PC-3 (cell line): ENCODE measurements around the gene PAPOLA. TPM values are rescaled to one million over a fixed set of nuclear protein-coding genes. Genes with fewer than 3 reads are reported as not detected.

Experiments used
- ATAC-seq: fragments of 200-7000 bp; cut with Tn5 transposase; 2 replicates; pipeline ENCODE4 v1.9.1; 2020; ENCODE audit warnings: mild to moderate bottlenecking, moderate library complexity
- BruUV-seq: library from RNA; stranded (reverse); fragments of 400-500 nt; replicated peaks from 2 replicates; lab custom pipeline; 2021; lab: Mats Ljungman, UMichigan
- CTCF ChIA-PET: fragments of 300-600 bp; sonication (Branson Sonifier 250); formaldehyde crosslinking; loops from one replicate; lab custom pipeline; 2022; ENCODE audit warnings: antibody characterized with exemption; lab: Charles Lee
- POLR2A ChIA-PET: fragments of 300-600 bp; sonication (Branson Sonifier 250); formaldehyde crosslinking; loops from one replicate; lab custom pipeline; 2022; ENCODE audit warnings: antibody characterized with exemption; ENCODE audit not compliant: unreplicated experiment; lab: Charles Lee
- DNase-seq: peaks from one replicate; pipeline ENCODE4 v3.0.0-alpha.2; 2015
- H2AFZ ChIP-seq: fragments of 300-600 bp; sonication (generic); 2 replicates; pipeline ENCODE4 v1.6.0; 2016; ENCODE audit warnings: antibody characterized with exemption, low read length
- H3F3A ChIP-seq: fragments of 300-600 bp; sonication (generic); one replicate; pipeline ENCODE4 v1.6.0; 2017; ENCODE audit warnings: antibody characterized with exemption, low read length, control low read depth, mild to moderate bottlenecking; ENCODE audit not compliant: unreplicated experiment
- H3K27ac ChIP-seq: fragments of 300-600 bp; sonication (generic); 2 replicates; pipeline ENCODE4 v1.5.1; 2016; ENCODE audit warnings: mild to moderate bottlenecking, low read length
- H3K27me3 ChIP-seq: fragments of 300-600 bp; sonication (generic); 2 replicates; pipeline ENCODE4 v1.6.1; 2016; ENCODE audit warnings: low read length, mixed read lengths
- H3K36me3 ChIP-seq: fragments of 300-600 bp; sonication (generic); 2 replicates; pipeline ENCODE4 v1.6.1; 2016; ENCODE audit warnings: low read depth, mixed run types, low read length, mixed read lengths
- H3K4me1 ChIP-seq: fragments of 300-600 bp; sonication (generic); 2 replicates; pipeline ENCODE4 v1.5.1; 2016; ENCODE audit warnings: low read length; ENCODE audit not compliant: insufficient read depth
- H3K4me2 ChIP-seq: fragments of 300-600 bp; sonication (generic); 2 replicates; pipeline ENCODE4 v1.6.0; 2016; ENCODE audit warnings: low read length
- H3K4me3 ChIP-seq: fragments of 300-600 bp; sonication (generic); 2 replicates; pipeline ENCODE4 v1.5.1; 2016; ENCODE audit warnings: mild to moderate bottlenecking, low read length, mixed read lengths
- H3K79me2 ChIP-seq: fragments of 300-600 bp; sonication (generic); 2 replicates; pipeline ENCODE4 v1.6.1; 2017; ENCODE audit warnings: low read length, mixed read lengths
- H3K9ac ChIP-seq: fragments of 300-600 bp; sonication (generic); 2 replicates; pipeline ENCODE4 v1.6.0; 2016; ENCODE audit warnings: mild to moderate bottlenecking, low read length
- H3K9me2 ChIP-seq: fragments of 300-600 bp; sonication (generic); replicated peaks from 2 replicates; pipeline ENCODE4 v1.6.1; 2016; ENCODE audit warnings: mixed run types, low read length, mixed read lengths
- H3K9me3 ChIP-seq: fragments of 300-600 bp; sonication (generic); 2 replicates; pipeline ENCODE4 v1.6.1; 2016; ENCODE audit warnings: low read length, mixed read lengths
- H4K20me1 ChIP-seq: fragments of 300-600 bp; sonication (generic); 2 replicates; pipeline ENCODE4 v1.6.1; 2016; ENCODE audit warnings: low read length, mixed read lengths
- EZH2 ChIP-seq: fragments of 300-600 bp; sonication (generic); IDR thresholded peaks from one replicate; pipeline ENCODE4 v1.6.1; 2017; ENCODE audit warnings: antibody characterized with exemption, mild to moderate bottlenecking, low read length; ENCODE audit not compliant: unreplicated experiment
- EZH2phosphoT487 ChIP-seq: fragments of 300-600 bp; sonication (generic); IDR thresholded peaks from 2 replicates; pipeline ENCODE4 v1.6.1; 2018; ENCODE audit warnings: mild to moderate bottlenecking, antibody characterized with exemption, low read length, borderline replicate concordance
- intact Hi-C: fragments of 100-400 bp; cut with micrococcal nuclease; formaldehyde crosslinking; loops from 2 replicates; pipeline ENCODE4 v1.9.0; 2023
- total RNA-seq: library from RNA; depleted of rRNA; stranded (reverse); fragments of >200 nt; gene quantifications from 2 replicates; pipeline ENCODE4 v1.2.3, GENCODE V29; 2014
- TF ChIP-seq, protein P1 (sequence below): fragments of 300-600 bp; sonication (generic); conservative IDR thresholded peaks from 2 replicates; pipeline ENCODE4 v1.5.1; 2017; ENCODE audit warnings: antibody characterized with exemption, low read depth, mild to moderate bottlenecking, low read length

The PAPOLA gene
- total RNA-seq, 1 experiment from 2014 or later: 111 TPM

GRCh38 chr14:96581026-96581425, 78.8 kb downstream of the PAPOLA start:
- Histone ChIP-seq H3K9me3 (no peaks in the 10 kb centered on the region), H2AFZ (no peak overlapping the region), H3K27ac (no peak overlapping the region), H3K27me3 (peaks cover 4% of the 10 kb centered on the region; the same call in 1 of the 2 replicates), H3K79me2 (no peaks in the 10 kb centered on the region), H3K9me2 (no peaks in the 10 kb centered on the region), H4K20me1 (no peaks in the 10 kb centered on the region), H3F3A (no peaks in the 10 kb centered on the region), H3K36me3 (no peaks in the 10 kb centered on the region), H3K9ac (no peak overlapping the region), H3K4me3 (no peak overlapping the region), H3K4me2 (no peak overlapping the region), H3K4me1 (no peaks in the 10 kb centered on the region)
- intact Hi-C loops: loop anchor here (5.0 to 10.0 kb wide), 2 partner anchors 271 to 604 kb away; no protein-coding TSS in a partner anchor
- ChIA-PET CTCF (no interaction called here), POLR2A (no interaction called here)
- DNase-seq (no peak), ATAC-seq (no peak)
- no TSS peak for BruUV-seq
- TF ChIP-seq EZH2 (no peak), EZH2phosphoT487 (no peak)
- TF ChIP-seq, protein P1, sequence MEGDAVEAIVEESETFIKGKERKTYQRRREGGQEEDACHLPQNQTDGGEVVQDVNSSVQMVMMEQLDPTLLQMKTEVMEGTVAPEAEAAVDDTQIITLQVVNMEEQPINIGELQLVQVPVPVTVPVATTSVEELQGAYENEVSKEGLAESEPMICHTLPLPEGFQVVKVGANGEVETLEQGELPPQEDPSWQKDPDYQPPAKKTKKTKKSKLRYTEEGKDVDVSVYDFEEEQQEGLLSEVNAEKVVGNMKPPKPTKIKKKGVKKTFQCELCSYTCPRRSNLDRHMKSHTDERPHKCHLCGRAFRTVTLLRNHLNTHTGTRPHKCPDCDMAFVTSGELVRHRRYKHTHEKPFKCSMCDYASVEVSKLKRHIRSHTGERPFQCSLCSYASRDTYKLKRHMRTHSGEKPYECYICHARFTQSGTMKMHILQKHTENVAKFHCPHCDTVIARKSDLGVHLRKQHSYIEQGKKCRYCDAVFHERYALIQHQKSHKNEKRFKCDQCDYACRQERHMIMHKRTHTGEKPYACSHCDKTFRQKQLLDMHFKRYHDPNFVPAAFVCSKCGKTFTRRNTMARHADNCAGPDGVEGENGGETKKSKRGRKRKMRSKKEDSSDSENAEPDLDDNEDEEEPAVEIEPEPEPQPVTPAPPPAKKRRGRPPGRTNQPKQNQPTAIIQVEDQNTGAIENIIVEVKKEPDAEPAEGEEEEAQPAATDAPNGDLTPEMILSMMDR: no peak

DNA sequence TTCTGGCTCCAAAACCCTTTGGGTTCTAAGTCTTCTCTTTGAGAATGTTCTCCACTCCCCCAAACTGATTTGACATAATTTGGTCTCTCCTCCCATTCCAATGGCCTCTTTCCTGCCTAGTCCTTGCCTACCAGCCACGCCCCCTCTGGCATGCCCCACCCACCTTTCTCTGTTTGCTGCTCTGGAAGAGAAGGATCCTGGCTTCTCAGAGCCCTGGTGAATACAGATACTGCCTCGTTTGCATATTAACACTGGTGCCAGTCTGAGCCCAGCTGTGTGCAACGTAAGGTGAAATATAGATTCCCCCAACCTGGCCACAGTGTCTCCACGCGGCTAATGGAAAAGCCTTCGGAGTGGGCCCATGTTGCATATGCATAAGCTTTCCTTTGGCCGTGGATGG, 79.7 kb downstream of the PAPOLA start:
- CTCF ChIA-PET: no interaction called here
- no peak for ATAC-seq
- POLR2A ChIA-PET: no interaction called here

More for the DNA sequence above, 79.7 kb downstream of the PAPOLA start:
- peaks cover 5% of the 10 kb centered on the region; the same call in 1 of the 2 replicates for H3K27me3 ChIP-seq
- H3K9ac ChIP-seq: no peak overlapping the region
- no peaks in the 10 kb centered on the region for H3K9me2 ChIP-seq
- no peak overlapping the region for H3K4me3 ChIP-seq
- intact Hi-C loops: loop anchor here (5.0 to 10.0 kb wide), 2 partner anchors 270 to 603 kb away; no protein-coding TSS in a partner anchor
- H3K4me2 ChIP-seq: no peak overlapping the region
- no peak for DNase-seq
- no TSS peak for BruUV-seq
- H2AFZ ChIP-seq: no peak overlapping the region
- TF ChIP-seq, protein P1: no peak
- TF ChIP-seq EZH2 (no peak), EZH2phosphoT487 (no peak)
- H3K27ac ChIP-seq: no peak overlapping the region
- no peaks in the 10 kb centered on the region for H3K36me3 ChIP-seq
- no peaks in the 10 kb centered on the region for H3K9me3 ChIP-seq
- no peaks in the 10 kb centered on the region for H3K4me1 ChIP-seq
- H4K20me1 ChIP-seq: no peaks in the 10 kb centered on the region
- H3K79me2 ChIP-seq: no peaks in the 10 kb centered on the region
- no peaks in the 10 kb centered on the region for H3F3A ChIP-seq
